H9 (cell line): ENCODE results near the gene TRAK1. TPM values are rescaled to one million over a fixed set of nuclear protein-coding genes. Genes with fewer than 3 reads are reported as not detected.
A peak's percentile ranks its signal among the peaks of the same experiment; 100 is the strongest.

Experiments used
- DNase-seq: peaks from one replicate; pipeline ENCODE4 v3.0.0-alpha.2; 2017
- H2AFZ ChIP-seq: one replicate; pipeline ENCODE4 v1.6.1; 2013; ENCODE audit warnings: mild to moderate bottlenecking, low read length, control low read depth, moderate library complexity
- H2AK5ac ChIP-seq: 2 replicates; pipeline ENCODE4 v1.6.1; 2013; ENCODE audit warnings: low read length, control low read depth, mixed read lengths; ENCODE audit not compliant: insufficient read length
- H2BK120ac ChIP-seq: one replicate; pipeline ENCODE4 v1.6.1; 2013; ENCODE audit warnings: low read depth, mild to moderate bottlenecking, low read length, control low read depth, inconsistent platforms; ENCODE audit not compliant: poor library complexity, severe bottlenecking
- H2BK12ac ChIP-seq: 2 replicates; pipeline ENCODE4 v1.6.1; 2013; ENCODE audit warnings: low read length, control low read depth, mixed read lengths, low read depth; ENCODE audit not compliant: insufficient read length
- H2BK15ac ChIP-seq: 2 replicates; pipeline ENCODE4 v1.6.1; 2013; ENCODE audit warnings: low read depth, low read length, control low read depth
- H2BK20ac ChIP-seq: one replicate; pipeline ENCODE4 v1.6.1; 2013; ENCODE audit warnings: low read depth, mild to moderate bottlenecking, low read length, control low read depth, inconsistent platforms; ENCODE audit not compliant: poor library complexity, severe bottlenecking
- H2BK5ac ChIP-seq: 2 replicates; pipeline ENCODE4 v1.6.1; 2013; ENCODE audit warnings: low read length, control low read depth, mixed read lengths; ENCODE audit not compliant: insufficient read length
- H3K14ac ChIP-seq: 2 replicates; pipeline ENCODE4 v1.6.1; 2013; ENCODE audit warnings: low read length, control low read depth; ENCODE audit not compliant: insufficient read depth
- H3K18ac ChIP-seq: 2 replicates; pipeline ENCODE4 v1.6.1; 2013; ENCODE audit warnings: low read depth, mild to moderate bottlenecking, mixed read lengths, low read length, control low read depth; ENCODE audit not compliant: insufficient read length
- H3K23ac ChIP-seq: 2 replicates; pipeline ENCODE4 v1.6.1; 2013; ENCODE audit warnings: low read length, control low read depth, mixed read lengths, low read depth; ENCODE audit not compliant: insufficient read length
- H3K23me2 ChIP-seq: 2 replicates; pipeline ENCODE4 v1.6.1; 2013; ENCODE audit warnings: low read depth, mild to moderate bottlenecking, mixed read lengths, low read length, control low read depth; ENCODE audit not compliant: insufficient read length, poor library complexity, severe bottlenecking
- H3K27ac ChIP-seq: 2 replicates; pipeline ENCODE4 v1.5.1; 2013; ENCODE audit warnings: low read length, control low read depth, mixed read lengths, low read depth; ENCODE audit not compliant: insufficient read length
- H3K27me3 ChIP-seq: 2 replicates; pipeline ENCODE4 v1.6.1; 2013; ENCODE audit warnings: low read length, control low read depth, inconsistent platforms; ENCODE audit not compliant: insufficient read depth
- H3K4ac ChIP-seq: 2 replicates; pipeline ENCODE4 v1.6.1; 2013; ENCODE audit warnings: low read depth, mild to moderate bottlenecking, control low read depth, inconsistent platforms, low read length, moderate library complexity
- H3K4me1 ChIP-seq: 2 replicates; pipeline ENCODE4 v1.6.1; 2013; ENCODE audit warnings: low read length, control low read depth, inconsistent platforms; ENCODE audit not compliant: insufficient read depth
- H3K4me2 ChIP-seq: 2 replicates; pipeline ENCODE4 v1.6.1; 2013; ENCODE audit warnings: low read length, control low read depth, mixed read lengths; ENCODE audit not compliant: insufficient read length, insufficient read depth
- H3K56ac ChIP-seq: 2 replicates; pipeline ENCODE4 v1.6.1; 2013; ENCODE audit warnings: low read depth, mild to moderate bottlenecking, mixed read lengths, low read length, control low read depth; ENCODE audit not compliant: insufficient read length
- H3K79me1 ChIP-seq: 2 replicates; pipeline ENCODE4 v1.6.1; 2013; ENCODE audit warnings: low read depth, mild to moderate bottlenecking, moderate library complexity, low read length, control low read depth, inconsistent platforms; ENCODE audit not compliant: insufficient read depth, poor library complexity, severe bottlenecking
- H3K79me2 ChIP-seq: 2 replicates; pipeline ENCODE4 v1.6.1; 2013; ENCODE audit warnings: low read length, control low read depth, inconsistent platforms; ENCODE audit not compliant: insufficient read depth
- H3K9ac ChIP-seq: 2 replicates; pipeline ENCODE4 v1.6.1; 2013; ENCODE audit warnings: low read length, control low read depth, mixed read lengths; ENCODE audit not compliant: insufficient read length; ENCODE audit errors: extremely low read depth
- H3K9me3 ChIP-seq: one replicate; pipeline ENCODE4 v1.6.1; 2013; ENCODE audit warnings: low read depth, low read length, inconsistent platforms; ENCODE audit not compliant: control insufficient read depth
- H3T11ph ChIP-seq: one replicate; pipeline ENCODE4 v1.6.1; 2013; ENCODE audit warnings: mild to moderate bottlenecking, low read length, control low read depth, inconsistent platforms
- H4K20me1 ChIP-seq: one replicate; pipeline ENCODE4 v1.6.1; 2013; ENCODE audit not compliant: control insufficient read depth, insufficient read length, insufficient read depth
- H4K5ac ChIP-seq: 2 replicates; pipeline ENCODE4 v1.6.1; 2013; ENCODE audit warnings: low read depth, mild to moderate bottlenecking, mixed read lengths, low read length, control low read depth; ENCODE audit not compliant: insufficient read length
- H4K8ac ChIP-seq: replicated peaks from 2 replicates; pipeline ENCODE4 v1.6.1; 2013; ENCODE audit warnings: low read length, control low read depth, mixed read lengths, low read depth; ENCODE audit not compliant: insufficient read length
- H4K91ac ChIP-seq: 2 replicates; pipeline ENCODE4 v1.6.1; 2013; ENCODE audit warnings: low read depth, mild to moderate bottlenecking, moderate library complexity, mixed read lengths, low read length, control low read depth; ENCODE audit not compliant: insufficient read length
- H3K27ac Mint-ChIP-seq, 3 experiments: 2 replicates in 2 of 3; 3 replicates in 1 of 3; pipeline ENCODE4 v1.8.0; 2020 to 2021; ENCODE audit warnings: mixed read lengths in 3 of 3, mild to moderate bottlenecking in 1 of 3, moderate library complexity in 1 of 3
- H3K27me3 Mint-ChIP-seq: 2 replicates; pipeline ENCODE4 v1.8.0; 2021; ENCODE audit warnings: low read depth, mild to moderate bottlenecking, moderate library complexity, mixed read lengths
- H3K36me3 Mint-ChIP-seq, 3 experiments: 2 replicates in 2 of 3; 3 replicates in 1 of 3; pipeline ENCODE4 v1.8.0; 2020 to 2021; ENCODE audit warnings: low read depth in 3 of 3, mixed read lengths in 3 of 3; ENCODE audit not compliant: insufficient read depth in 1 of 3
- H3K4me1 Mint-ChIP-seq, 2 experiments: 2 replicates each; pipeline ENCODE4 v1.8.0; 2020; ENCODE audit warnings: mixed read lengths in 2 of 2
- H3K4me3 Mint-ChIP-seq, 2 experiments: 2 replicates in 1 of 2; 3 replicates in 1 of 2; pipeline ENCODE4 v1.8.0; 2020 to 2021; ENCODE audit warnings: mild to moderate bottlenecking in 2 of 2, mixed read lengths in 2 of 2, moderate library complexity in 1 of 2
- H3K9me3 Mint-ChIP-seq, 2 experiments: 2 replicates in 1 of 2; 3 replicates in 1 of 2; pipeline ENCODE4 v1.8.0; 2020; ENCODE audit warnings: mild to moderate bottlenecking in 2 of 2, mixed read lengths in 2 of 2, moderate library complexity in 1 of 2
- WGBS: extraction: QIAGEN DNeasy Blood & Tissue Kit; methylation state at CpG from one replicate; pipeline ENCODE4 v1.1.7; 2013; ENCODE audit warnings: missing lambda C conversion rate, low lambda C conversion rate, mixed read lengths; ENCODE audit not compliant: insufficient read length; ENCODE audit errors: extremely low coverage; 5-methylcytosine and 5-hydroxymethylcytosine counted together
- total RNA-seq: library from RNA; stranded (reverse); gene quantifications from 2 replicates; pipeline ENCODE4 v1.2.1, GENCODE V29; 2021
- TF ChIP-seq, protein P1 (sequence below): fragments of 200-600 bp; sonication (generic); conservative IDR thresholded peaks from 3 replicates; pipeline ENCODE4 v1.8.0; 2021; ENCODE audit warnings: antibody characterized with exemption, mild to moderate bottlenecking

The TRAK1 gene
- total RNA-seq, 1 experiment from 2014 or later = 34.2 TPM

- H3K27ac Mint-ChIP-seq = peak overlapping the region in 1 of 3 experiments; percentile 17; a peak in 1 of 7 replicates
- TF ChIP-seq, protein P1, sequence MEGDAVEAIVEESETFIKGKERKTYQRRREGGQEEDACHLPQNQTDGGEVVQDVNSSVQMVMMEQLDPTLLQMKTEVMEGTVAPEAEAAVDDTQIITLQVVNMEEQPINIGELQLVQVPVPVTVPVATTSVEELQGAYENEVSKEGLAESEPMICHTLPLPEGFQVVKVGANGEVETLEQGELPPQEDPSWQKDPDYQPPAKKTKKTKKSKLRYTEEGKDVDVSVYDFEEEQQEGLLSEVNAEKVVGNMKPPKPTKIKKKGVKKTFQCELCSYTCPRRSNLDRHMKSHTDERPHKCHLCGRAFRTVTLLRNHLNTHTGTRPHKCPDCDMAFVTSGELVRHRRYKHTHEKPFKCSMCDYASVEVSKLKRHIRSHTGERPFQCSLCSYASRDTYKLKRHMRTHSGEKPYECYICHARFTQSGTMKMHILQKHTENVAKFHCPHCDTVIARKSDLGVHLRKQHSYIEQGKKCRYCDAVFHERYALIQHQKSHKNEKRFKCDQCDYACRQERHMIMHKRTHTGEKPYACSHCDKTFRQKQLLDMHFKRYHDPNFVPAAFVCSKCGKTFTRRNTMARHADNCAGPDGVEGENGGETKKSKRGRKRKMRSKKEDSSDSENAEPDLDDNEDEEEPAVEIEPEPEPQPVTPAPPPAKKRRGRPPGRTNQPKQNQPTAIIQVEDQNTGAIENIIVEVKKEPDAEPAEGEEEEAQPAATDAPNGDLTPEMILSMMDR = no peak
- Histone ChIP-seq H3K27ac (no peak overlapping the region), H3K23ac (no peak overlapping the region), H4K8ac (no peak overlapping the region), H2BK120ac (no peak overlapping the region), H3K79me2 (peaks cover 2% of the 10 kb centered on the region; the same call in 1 of the 2 replicates), H3K18ac (no peak overlapping the region), H3K9me3 (no peaks in the 10 kb centered on the region), H4K91ac (no peak overlapping the region), H2AK5ac (no peak overlapping the region), H3K23me2 (no peaks in the 10 kb centered on the region), H3K27me3 (no peaks in the 10 kb centered on the region), H3K79me1 (no peaks in the 10 kb centered on the region), H4K5ac (no peak overlapping the region), H2BK12ac (no peak overlapping the region), H2AFZ (no peak overlapping the region), H4K20me1 (no peaks in the 10 kb centered on the region), H3K4ac (no peak overlapping the region), H3T11ph (no peak overlapping the region), H2BK15ac (no peak overlapping the region), H3K14ac (no peak overlapping the region), H2BK5ac (no peak overlapping the region), H2BK20ac (no peak overlapping the region), H3K4me2 (no peak overlapping the region), H3K4me1 (peaks cover 25% of the 10 kb centered on the region; the same call in 1 of the 2 replicates), H3K56ac (no peak overlapping the region), H3K9ac (no peak overlapping the region)
- no peaks in the 10 kb centered on the region for H3K9me3 Mint-ChIP-seq
- no peaks in the 10 kb centered on the region for H3K36me3 Mint-ChIP-seq
- DNase-seq = no peak
- no peak overlapping the region for H3K4me3 Mint-ChIP-seq
- no peaks in the 10 kb centered on the region for H3K27me3 Mint-ChIP-seq
- WGBS = no CpG with 5 or more reads among the region's 6 CpGs
- H3K4me1 Mint-ChIP-seq = peaks cover 57 to 63% of the 10 kb centered on the region in 2 experiments
Measured at GRCh38 chr3:42050126-42050525, 41.0 kb upstream of the TRAK1 start.
